NT2/D1 (cell line): ENCODE measurements around the gene MED28.

Experiments used
- SUZ12 ChIP-seq: IDR thresholded peaks from 2 replicates; pipeline ENCODE4 v1.6.1; 2011; ENCODE audit not compliant: insufficient read length, insufficient read depth; ENCODE audit errors: extremely low read depth
- YY1 ChIP-seq: IDR thresholded peaks from 2 replicates; pipeline ENCODE4 v1.6.1; 2011; ENCODE audit not compliant: insufficient read length, insufficient read depth
- ZNF274 ChIP-seq: IDR thresholded peaks from 2 replicates; pipeline ENCODE4 v1.6.1; 2011; ENCODE audit warnings: mild to moderate bottlenecking, low read depth, low read length

GRCh38 chr4:17583941-17584340, 30.5 kb upstream of the MED28 start:
- TF ChIP-seq SUZ12 (no peak), YY1 (no peak), ZNF274 (no peak)
